NCI-H226 (cell line): Measurements from ENCODE around the gene P3H1.
"Not testable (repeated sequence)": the region's sequence is repeated elsewhere in the genome, so short reads cannot be mapped to it uniquely, and the experiment has no call there.

ENCODE experiments used
- DNase-seq: peaks from one replicate; pipeline ENCODE4 v3.0.0-alpha.2; 2015

The P3H1 gene

DNA sequence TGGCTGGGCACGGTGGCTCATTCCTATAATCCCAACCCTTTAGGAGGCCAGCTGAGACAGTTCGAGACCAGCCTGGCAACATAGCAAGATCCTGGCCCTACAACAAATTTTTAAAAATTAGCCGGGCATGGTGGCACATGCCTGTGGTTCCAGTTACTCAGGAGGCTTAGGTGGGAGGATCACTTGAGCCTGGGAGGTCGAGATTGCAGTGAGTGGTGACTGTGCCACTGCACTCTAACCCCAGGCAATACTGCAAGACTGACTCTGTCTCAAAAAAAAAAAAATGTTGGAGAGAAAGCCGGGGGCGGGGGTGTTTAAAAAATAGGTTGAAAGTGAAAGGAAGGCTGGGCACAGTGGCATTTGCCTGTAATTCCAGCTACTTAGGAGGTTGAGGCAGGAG is 43.3 kb downstream of the P3H1 start:
- DNase-seq: peak; percentile 53

DNA sequence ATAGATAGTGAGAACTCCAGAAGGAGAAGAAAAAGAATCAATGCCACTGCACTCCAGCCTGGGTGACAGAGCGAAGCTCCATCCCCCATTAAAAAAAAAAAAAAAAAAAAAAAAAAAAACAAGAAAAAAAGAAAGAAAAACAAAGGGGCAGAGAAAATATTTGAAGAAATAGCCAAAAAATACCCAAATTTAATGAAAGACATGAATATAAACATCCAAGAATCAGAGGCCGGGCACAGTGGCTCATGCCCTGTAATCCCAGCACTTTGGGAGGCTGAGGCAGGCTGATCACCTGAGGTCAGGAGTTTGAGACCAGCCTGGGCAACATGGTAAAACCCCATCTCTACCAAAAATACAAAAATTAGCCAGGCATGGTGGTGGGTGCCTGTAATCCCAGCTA is 44.4 kb downstream of the P3H1 start:
- DNase-seq: not testable (repeated sequence)

DNA sequence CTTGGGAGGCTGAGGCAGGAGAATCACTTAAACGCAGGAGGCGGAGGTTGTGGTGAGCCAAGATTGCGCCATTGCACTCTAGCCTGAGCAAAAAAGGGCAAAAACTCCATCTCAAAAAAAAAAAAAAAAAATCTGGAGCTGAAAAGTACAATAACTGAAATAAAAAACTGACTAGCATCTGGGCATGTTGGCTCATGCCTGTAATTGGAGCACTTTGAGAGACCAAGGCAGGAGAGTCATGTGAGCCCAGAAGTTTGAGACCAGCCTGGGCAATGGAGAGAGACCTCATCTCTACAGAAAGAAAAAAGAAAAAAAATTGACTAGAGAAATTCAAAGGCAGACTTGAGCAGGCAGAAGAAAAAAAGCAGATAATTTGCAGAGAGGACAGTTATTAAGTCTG is 44.9 kb downstream of the P3H1 start:
- no peak for DNase-seq

DNA sequence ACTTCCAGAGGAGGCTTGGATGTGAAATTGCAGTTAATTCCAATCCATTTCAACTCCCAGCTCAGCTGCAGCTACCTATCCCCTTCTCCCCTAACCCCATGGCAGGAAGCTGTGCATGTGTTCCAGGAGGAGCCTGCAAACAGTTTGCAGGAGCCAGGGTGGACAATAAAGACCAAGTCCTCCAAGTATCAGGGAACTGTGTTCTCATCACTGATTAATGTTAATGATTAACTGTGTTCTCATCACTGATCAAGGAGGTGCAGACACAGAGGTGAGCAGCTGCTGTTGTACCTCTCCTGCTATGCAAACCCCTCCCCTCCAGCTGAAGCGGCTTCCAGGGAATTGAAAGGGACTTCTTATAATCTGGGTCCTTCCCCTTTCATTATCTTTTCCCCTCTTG is 46.0 kb downstream of the P3H1 start:
- no peak for DNase-seq

DNA sequence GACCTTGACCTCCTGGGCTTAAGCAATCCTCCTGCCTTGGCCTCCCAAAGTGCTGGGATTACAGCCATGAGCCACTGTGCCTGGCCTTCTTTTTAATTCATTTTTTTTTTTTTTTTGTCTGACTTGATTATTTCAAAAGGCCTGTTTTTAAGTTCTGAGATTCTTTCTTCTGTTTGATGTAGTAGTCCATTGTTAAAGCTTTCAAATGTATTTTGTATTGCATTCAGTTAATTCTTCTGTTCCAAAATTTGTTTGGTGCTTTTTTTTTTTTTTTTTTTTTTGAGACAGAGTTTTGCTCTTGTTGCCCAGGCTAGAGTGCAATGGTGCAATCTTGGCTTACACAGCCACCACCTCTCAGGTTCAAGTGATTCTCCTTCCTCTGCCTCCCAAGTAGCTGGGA is 52.4 kb downstream of the P3H1 start:
- DNase-seq: not testable (repeated sequence)

DNA sequence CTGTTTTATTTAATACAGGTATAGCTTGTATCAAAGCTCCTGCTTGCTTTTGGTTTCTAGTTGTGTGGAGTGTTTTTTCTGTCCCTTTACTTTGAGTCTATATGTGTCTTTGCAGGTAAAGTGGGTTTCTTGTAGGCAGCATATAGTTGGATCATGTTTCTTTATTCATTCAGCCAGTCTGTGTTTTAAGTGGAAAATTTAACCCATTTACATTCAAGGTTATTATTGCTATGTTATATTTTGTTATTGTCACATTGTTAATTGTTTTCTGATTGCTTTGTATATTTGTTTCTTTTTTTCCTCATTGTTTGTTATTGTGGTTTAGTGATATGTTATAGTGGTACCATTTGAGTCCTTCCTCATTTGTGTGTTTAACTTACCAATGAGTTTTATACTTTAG is 53.5 kb downstream of the P3H1 start:
- DNase-seq: no peak

DNA sequence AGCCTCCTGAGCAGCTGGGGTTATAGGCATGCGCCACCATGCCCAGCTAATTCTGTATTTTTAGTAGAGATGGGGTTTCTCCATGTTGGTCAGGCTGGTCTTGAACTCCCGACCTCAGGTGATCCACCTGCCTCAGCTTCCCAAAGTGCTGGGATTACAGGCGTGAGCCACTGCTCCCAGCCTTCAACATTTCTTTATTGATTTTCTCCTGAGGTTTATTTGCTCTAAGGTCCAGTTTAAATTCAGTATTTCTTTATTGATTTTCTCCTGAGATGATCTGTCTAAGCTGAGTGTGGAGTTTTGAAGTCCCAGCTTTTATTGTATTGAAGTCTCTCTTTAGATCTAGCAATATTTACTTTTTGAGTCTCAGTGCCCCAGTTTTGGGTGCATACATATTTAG is 54.0 kb downstream of the P3H1 start:
- not testable (repeated sequence) for DNase-seq

DNA sequence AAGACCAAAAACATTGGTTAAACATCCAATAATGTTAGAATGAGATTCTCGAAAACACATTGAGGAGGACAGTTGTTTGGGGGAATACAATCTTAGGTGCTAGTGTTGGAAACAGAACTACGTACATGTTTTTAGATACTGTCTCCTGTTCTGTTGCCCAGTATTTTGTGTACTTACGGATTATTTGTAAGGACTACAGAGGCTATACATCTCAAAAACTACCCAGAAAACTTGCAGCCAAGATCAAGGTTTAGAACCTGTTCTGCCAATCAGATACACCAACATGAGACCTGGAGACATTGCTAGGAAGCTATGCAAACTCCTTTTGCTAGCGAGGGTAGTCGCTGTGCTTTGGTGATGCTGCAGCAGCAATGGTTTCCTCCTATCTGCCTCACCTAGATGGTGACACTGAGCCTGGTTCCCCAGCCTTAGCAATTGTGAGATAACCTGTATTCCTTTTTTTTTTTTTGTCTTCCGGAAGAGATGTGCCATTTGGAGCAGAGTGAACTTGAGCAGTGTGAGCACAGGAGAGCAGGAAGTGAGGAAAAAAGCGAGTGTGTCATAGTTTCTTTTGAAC is 62.9 kb downstream of the P3H1 start:
- no peak for DNase-seq

DNA sequence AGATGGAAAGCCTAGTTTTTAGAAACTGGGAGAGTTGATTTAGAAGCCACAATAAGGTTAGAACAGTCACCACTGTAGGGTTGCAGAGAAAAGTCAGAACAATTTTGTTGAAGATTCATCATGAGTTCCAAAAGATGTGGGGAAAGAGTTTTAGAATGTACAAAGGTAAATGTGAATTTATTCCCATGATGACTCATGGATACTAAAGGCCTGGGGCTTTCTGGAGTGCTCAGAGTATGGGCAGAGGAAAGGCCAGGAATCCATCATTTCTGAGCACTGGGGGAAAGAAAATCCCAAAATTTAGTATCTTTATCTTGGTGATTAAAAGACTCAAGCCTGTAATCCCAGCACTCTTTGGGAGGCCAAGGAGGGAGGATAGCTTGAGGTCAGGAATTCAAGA is 66.8 kb downstream of the P3H1 start:
- no peak for DNase-seq

DNA sequence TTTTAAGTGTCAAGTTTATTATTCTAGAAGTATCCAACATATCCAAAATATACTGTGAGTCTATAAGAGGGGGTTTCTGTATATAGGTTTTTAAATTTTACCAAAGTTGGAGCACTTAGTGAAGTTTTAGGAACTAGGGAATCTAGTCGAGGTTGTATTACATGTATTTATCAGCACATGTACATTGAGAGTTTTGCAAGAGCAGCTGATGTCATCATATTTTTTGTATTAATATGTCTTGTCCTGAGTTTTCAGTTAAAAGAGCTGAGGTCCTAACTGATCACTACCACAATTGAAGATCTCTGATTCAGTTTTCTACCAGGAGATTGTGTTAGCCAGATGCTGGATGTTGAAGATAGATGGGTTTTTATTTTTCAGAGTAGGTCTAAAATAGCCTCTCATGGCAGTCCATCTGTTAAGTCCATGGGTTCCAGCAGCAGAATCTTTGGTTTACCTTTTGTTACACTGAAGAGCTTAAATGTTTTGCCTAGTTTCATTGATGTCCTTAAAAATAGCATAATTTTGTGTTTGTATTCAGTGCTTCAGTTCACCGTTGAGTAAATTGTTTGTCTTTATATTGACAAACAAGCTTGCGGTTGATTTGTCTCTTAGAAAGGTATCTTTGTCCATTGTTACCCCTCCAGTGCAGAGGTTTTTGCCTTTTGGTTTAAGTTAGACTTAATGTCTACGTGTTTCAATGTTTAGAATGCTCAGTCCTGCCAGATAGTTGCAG is 68.6 kb downstream of the P3H1 start:
- no peak for DNase-seq
